NCI-H345 treated with DMSO at 0.1 percent for 48 hours (cell line): ENCODE data around the gene HYI.

Experiments
- DNase-seq: peaks from one replicate; lab custom pipeline; 2025; ENCODE audit not compliant: unreplicated experiment; lab: John Stamatoyannopoulos, UW

HYI gene

DNA sequence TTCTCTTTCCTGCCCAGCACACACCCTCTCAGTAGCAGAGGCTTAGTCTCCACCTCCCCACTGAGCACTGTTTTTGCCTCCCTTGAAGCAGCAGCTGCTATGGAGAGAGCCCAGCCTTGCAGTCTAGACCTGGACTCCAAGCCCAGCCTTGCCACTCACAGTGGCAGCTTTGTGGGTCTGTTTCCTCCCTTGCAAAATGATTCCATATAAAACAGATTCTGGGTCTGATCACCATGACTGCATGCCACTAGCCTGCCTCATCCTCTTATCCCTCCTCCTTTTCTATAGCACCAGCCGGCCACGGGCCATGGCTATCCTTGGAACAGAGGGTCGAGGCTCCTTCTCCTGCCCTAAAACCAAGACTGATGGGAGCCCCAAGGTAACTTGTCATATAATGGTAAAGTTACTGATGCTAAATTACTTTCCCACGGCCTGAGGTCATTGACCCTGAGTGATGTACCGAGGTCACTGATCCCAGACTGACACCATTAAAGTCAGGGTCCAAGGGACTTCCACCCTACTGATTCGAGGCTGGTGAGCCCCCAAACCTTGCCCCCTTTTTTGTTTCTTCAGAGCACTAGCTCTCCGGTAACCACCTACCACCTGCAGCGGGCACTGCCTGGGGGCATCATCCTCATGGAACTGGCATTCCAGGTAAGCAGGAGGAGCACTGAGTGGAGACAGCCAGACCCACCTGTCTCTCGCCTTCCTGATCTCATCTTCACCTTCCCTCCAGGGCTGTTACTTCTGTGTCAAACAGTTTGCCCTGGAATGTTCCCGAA is 7.9 kb downstream of the HYI start:
- DNase-seq, result no peak

DNA sequence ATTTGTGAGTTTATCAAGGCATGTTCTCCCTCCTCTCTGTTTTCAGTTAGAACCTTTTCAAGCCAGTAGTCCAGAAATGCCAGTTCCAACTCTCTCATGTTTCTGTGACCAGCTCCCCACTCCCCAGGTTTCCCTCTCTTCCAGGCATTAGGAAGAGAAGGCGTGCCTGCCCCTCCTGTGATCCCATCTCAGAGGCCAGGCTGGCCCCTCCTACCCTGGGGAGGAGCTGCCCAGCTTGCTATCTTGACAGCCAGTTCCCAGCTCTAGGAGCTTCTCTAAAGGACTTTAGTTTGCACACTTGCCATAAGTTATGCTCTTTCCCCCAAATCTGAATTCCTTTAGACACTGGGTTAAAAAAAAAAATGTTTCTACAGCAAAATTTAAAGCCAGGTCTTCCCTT is 8.9 kb downstream of the HYI start:
- no peak for DNase-seq

DNA sequence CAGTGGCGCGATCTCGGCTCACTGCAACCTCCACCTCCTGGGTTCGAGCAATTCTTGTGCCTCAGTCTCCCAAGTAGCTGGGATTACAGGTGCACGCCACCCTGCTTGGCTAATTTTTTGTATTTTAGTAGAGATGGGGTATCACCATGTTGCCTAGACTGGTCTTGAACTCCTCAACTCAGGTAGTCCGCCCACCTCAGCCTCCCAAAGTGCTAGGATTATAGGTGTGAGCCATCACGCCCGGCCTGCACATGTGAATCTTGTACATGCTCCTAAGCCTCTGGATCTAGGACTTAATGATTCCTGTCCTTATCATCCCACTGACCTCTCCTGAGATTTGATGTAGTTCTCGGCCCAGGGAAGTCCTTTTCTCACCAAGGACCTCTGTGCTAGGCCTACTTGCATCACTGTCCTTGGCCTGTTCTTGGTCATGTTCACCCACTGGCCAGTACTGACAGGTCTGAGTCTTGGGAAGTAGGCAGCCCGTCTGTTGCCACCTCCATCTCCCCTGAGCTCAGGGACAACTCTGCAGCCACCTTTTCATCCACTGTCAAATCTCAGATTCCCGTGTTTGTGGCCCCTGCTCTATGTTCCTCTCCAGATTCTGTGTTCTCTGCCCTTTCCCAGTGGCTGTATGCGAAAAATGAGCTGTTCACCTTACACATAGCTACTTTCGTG is 9.4 kb downstream of the HYI start:
- DNase-seq, result no peak

DNA sequence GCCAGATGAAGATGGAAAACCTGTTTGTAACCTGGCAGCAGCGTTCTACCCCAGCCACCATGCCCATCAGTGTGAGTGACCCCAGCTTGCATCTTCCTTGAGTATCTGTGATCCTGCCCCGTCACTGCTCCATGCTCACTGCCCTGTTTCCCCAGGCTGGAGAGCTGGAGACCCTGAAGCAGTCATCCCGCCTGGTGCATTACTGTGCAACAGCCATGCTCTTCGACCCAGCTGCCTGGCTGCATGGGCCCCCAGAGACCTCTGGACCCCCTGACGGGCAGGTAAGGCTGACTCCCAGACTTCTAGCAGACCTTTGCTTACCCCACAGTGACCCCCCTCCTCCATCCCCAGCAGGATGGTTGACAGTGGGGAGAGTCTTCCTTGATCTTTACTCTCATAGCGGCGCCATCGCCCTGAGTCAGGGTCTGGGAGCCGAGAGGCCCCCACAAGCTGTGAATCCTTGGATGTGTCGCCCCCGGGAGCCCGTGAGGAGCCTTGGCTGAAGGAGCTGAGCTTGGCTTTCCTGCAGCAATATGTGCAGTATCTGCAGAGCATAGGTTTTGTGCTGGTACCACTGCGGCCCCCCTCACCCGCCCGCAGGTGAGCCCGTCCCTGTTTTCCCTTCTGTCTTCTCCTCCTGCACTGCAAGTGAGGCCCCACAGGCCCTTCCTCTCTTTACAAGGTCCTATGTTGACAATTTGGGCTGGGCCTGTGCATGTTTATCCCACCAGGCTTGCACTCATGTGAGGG is 10.4 kb downstream of the HYI start:
- DNase-seq, result no peak

DNA sequence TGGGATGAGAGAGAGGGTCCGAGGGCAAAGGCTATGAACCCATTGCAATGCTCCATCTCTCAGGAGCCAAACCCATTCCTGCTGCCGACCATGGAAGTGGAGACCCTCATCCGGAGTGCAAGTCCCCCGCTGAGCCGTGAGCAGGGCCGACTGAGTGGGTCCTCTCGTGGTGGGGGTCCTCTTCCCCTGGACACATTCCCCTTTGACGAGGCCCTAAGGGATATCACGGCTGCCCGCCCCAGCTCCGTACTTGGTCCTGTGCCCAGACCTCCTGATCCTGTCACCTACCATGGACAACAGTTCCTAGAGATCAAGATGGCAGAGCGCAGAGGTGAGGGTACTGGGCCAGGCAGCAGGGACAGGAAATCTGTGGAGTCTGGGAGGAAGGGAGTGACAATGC is 11.0 kb downstream of the HYI start:
- DNase-seq, result no peak

DNA sequence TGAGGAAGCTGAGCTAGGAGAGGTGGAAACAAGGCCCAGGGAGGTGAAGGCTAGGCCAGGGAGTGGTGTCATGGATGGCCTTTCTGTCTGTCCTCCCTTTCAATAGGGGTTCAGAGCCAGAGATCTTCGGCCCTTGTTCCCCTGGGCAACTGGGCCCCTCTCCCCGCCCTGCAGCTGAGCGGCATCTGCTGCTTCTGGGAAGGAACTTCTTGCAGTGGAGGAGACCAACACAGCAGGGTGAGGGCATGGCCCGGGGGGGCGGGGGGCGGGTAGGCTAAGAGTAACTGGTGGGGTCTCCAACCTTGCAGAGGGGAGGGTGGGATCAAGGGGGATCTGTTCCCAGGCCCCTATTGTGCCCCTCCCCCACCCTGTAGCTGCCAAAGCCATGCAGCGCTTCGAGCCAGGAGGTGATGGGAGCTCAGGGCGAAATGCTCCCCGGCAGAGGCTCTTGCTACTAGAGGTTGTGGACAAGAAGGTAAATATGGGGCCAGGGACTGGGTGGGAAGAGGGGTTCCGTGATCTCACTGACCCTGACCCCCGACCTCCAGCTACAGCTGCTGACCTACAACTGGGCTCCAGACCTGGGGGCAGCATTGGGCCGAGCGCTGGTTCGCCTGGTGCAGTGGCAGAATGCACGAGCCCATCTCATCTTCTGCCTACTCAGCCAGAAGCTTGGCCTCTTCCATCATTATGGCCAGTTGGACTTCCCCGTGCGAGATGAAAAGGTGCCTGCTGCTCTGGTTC is 11.7 kb downstream of the HYI start:
- no peak for DNase-seq

DNA sequence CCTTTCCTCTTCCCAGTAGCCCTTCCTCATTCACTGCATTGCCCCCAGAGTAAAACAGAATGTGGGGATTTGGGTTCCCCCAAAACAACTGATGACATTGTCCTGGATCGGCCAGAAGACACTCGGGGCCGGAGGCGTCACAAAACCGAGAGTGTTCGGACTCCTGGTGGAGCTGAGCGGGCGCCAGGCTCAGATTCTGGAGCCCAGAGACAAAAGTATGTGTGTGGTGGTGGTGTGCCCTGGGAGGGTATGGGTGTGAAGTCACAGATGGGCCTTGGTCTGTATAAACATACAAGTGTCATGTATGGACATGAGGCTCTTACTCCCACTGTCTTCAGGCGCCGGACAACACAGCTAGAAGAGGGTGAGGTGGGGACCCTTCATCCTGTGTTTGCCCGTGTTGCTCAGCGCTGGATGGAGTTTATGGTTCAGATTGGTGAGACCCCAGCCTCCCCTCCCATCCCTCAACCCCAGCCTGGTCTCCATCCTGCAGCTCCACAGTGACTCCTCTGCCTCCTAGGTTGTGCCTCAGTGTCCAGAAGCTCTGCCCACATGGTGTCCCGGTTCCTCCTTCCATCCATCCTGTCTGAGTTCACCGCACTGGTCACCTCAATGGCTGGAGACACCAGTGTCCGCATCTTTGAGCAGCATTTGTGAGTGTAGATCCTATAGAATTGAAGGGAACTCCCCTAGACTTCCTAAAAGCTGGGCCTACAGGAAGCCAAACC is 12.4 kb downstream of the HYI start:
- DNase-seq, result no peak

DNA sequence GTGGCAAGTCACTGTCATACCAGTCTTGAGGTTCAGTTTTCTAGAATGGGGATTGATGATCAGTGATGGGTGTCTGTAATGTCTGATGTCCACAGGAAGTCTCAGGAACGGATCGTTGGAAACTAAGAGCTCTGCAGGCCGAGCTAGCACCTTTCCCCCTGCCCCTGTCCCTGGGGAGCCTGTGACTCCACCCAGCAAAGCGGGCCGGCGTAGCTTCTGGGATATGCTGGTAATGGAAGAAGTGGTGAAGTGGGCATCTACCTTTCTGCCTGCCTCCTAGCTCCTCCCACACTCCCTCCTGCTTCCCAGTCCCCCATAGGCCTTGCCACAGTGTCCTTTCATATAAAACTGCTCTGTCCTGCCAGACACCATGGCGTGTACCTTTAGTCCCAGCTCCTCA is 13.4 kb downstream of the HYI start:
- DNase-seq, result no peak

DNA sequence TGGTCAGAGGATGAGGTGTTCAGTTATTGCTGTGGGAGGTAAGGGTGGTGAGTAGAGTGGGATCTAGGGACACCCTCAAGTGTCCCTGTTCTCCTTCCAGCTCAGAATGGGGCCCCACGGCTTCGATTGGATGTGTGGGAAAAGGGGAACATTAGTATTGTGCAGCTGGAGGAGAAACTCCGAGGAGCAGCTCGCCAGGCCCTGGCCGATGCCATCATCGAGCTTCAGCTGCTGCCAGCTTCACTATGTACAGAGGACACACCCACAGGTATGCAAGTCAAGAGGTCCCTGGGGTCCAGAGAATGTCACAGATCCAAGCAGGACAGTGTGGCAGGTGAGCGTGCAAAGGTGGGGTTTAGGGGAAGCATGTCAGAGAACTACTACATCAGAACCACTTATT is 13.9 kb downstream of the HYI start:
- DNase-seq, result no peak

DNA sequence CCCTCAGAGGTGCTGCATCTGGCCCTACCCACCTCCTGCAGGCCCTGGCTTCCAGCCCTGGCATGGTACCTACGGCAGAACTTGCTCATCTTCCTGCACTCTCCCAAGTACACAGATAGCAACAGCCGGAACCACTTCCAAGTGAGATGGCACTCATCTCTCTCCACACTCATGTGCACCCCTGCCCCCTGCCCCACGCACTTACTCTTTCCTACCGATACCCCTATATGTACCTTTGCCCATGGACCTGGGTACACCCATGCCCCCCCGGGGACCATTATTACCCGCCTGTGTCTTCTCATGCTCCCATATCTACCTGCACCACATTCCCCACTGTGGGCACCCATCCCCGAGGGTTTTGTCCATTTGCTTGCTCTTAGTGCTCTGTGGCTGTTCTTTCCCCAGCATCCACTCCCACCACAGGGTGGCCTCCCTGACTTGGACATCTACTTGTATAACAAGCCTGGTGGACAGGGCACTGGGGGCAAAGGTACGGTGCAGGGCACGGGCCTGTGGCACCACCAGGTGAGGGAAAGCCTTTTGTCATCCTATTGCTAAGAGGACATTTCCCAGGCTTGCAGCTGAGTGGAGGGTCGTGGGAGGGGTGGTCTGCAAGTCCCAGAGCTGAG is 14.7 kb downstream of the HYI start:
- DNase-seq, result no peak

DNA sequence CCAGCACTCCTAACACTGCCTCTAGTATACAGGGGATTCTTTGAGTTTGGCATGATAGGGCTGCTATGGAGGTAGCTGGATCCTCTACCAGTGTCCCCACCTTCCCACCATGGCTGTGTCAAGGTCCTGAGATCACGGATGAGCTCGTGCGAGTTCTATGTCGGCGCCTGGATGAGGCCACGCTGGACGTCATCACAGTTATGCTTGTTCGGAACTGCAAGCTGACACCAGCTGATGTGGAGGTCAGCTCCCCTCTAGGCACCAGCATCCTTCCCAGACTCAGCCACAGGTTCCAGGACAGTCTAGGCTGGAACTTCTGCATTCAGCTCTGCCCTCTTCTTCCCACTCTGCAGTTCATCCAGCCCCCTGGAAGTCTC is 15.2 kb downstream of the HYI start:
- DNase-seq, result no peak

DNA sequence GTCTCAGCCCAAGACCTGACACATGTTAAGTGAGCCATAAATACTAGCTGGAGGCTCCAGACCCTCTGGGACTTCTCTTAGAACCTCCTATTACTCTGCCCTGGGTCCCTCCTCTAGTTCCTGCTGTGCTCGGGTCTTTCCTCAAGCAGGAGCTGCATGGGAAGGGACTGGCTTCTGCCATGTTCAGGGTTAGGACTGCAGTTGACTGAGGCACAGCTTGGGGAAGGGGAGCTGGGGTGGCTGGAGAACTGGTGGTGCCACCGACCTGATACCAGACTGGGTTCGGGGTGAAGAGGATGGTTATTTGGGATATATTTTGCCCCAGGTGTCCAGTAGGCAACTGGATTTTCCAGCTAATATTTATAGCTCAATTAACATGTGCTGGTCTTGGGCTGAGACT is 15.7 kb downstream of the HYI start:
- no peak for DNase-seq

DNA sequence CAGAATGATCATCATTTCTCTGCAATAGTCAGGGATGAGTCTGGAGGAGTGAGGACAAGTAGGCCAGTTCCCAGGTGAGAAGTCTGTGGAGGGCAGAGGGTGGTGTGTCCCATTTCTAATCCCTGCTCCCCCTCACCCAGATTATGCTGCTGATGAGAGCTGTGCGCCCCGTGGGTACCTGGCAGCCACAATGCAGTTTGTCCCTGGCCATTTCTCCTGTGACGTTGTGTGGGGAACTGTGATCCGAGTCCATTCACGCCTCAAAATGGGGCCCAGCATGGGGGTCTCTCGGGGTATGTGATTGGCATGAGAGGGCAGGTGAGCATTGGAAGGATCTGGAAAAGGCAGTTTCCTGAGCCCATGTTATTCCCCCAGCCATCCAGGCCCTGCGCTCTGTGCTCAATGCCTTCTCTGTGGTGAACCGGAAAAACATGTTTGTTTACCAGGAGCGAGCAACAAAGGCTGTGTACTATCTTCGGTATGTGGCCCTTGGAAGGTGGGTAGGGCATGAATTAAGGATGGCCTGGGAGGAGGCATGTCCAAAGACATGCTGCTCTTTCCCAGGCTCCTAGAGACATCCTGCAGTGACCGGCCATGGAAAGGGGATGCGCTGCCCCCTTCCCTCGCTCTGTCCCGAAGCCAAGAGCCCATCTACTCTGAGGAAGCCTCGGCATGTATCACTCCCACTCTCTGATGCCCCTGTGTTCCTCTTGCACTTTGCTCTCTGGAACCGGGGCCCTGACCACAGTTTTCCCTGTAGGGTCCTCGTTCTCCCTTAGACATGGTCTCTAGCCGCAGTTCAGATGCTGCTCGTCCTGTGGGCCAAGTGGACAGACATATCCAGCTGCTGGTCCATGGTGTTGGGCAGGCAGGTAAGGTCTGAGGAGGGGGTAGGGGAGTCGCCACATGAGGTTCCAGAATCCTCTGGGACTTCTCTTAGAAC is 16.4 kb downstream of the HYI start:
- DNase-seq, result no peak

DNA sequence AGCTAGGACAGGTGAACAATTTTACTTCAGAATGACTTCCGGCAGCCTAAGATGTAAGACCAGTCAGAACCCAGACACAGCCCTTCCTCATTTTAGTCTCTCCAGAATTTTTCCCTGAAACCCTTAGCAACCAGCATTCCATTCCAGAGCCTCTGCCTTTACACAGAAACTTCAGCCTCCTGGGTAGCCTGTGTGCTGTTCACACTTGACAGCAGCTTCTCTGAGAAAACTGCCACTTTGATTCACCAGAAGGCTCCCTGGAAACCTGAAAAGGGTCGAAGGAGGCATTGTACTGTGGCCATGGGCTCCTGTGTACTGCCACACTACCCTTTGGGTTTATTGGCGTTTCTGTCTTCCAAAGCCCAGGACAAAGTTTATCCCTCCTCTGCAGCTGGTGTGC is 17.4 kb downstream of the HYI start:
- DNase-seq, result no peak

DNA sequence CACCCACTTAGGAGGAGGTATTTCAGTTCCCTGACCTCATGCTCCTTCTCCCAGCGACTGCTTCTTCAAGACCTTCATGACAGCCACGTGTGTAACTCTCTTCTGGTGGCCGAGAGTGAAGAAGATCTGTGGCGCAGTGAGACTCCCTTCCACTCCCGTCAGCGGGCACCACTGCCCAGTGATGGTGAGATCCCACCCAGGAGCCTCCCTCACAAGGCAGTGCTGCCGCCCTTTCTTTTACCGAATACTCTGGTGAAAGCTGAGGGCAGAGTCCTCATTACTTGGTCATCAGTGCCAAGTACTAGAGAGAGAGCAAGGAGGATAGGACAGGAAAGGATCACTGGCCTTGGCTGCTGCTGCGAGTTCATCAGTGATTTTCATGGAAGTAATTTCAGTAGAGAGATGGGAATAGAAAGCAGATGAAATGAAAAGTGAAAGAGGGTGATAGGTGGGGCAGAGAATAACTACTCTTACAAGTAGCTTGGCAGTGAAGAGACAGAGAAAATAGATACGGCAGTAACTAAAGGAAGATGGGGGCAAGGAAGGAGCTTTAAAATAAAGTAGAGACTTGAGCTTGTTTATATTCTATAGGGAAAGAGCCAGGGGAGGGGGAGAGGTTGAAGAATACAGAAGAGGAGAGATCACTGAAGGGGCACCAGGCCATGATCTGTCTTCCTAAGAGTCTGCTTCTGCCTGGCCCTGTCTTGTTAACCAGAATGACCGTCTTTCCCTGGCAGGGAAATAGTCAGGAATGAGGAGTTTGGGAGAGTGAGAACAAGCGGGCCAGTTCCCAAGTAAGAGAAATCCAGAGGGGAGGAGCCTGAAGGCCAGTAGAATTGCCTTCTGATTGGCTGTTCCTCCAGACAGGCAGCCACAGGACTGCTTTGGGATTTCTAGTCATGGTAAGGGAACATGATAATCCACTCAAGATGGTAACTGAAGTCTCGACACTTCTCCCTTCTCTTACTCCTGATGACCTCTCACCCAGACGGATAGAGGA is 18.3 kb downstream of the HYI start:
- DNase-seq, result no peak

DNA sequence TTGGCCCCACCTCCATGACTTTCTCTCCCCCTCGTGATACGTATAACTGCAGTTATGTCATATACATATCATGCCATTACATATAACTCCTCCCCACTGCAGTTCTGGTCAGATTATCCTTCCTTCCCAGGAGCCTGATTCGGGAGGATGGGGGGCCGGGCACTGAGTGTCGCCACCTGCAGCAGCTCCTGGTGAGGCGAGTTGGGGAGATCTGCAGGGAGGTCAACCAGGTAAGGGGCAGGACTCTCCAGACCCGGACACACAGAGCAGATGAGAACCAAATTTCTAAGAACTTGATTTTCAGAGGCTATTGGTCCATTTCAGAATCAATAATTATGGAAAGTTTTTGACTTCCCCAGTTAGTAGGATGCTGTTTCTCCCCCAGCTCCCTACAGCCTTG is 19.5 kb downstream of the HYI start:
- DNase-seq, result no peak

DNA sequence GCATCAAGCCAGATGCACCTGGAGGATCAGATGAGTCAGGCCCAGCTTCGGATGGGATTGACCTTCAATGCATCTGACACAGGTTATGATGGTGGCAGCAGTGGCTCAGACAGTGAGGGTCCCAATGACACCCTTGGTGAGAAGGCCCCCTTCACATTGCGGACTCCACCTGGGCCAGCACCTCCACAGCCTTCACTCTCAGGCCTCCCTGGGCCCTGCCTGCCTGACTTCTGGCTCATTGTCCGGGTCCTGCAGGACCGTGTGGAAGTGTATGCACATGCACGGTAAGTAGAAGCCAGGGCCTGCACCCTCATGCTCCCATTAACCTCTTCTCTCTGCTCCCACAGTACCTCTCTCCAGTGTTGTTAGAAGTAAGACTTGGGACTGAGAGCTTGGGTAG is 20.8 kb downstream of the HYI start:
- DNase-seq, result no peak
